HL-60 (cell line): ENCODE measurements around the gene GRSF1.

Experiments
- DNase-seq, 2 experiments: peaks; one replicate each; pipeline ENCODE4 v3.0.0-alpha.2; 2010 to 2020; ENCODE audit warnings: low read depth in 1 of 2, low spot score in 1 of 2
- H3K27ac ChIP-seq: fragments of 250-450 bp; sonication (Bioruptor Pico); replicated peaks from 2 replicates; pipeline ENCODE4 v1.5.1; 2020; ENCODE audit warnings: mild to moderate bottlenecking, moderate library complexity
- H3K27me3 ChIP-seq: fragments of 250-450 bp; sonication (Bioruptor Pico); 2 replicates; pipeline ENCODE4 v1.5.1; 2021; ENCODE audit warnings: mild to moderate bottlenecking, moderate library complexity; ENCODE audit not compliant: insufficient read depth, poor library complexity, severe bottlenecking
- H3K4me3 ChIP-seq: replicated peaks from 2 replicates; pipeline ENCODE4 v1.5.1; 2011; ENCODE audit warnings: mild to moderate bottlenecking, control low read depth, low read length; ENCODE audit not compliant: insufficient read depth
- CTCF ChIP-seq: IDR thresholded peaks from one replicate; pipeline ENCODE4 v1.5.1; 2011; ENCODE audit warnings: low read length, control low read depth, inconsistent platforms; ENCODE audit not compliant: insufficient read depth
- GABPA ChIP-seq: IDR thresholded peaks from 2 replicates; pipeline ENCODE4 v1.6.1; 2012; ENCODE audit warnings: low read depth
- POLR2AphosphoS5 ChIP-seq: IDR thresholded peaks from 2 replicates; pipeline ENCODE4 v1.6.1; 2012; ENCODE audit warnings: low read depth
- REST ChIP-seq: IDR thresholded peaks from 2 replicates; pipeline ENCODE4 v1.6.1; 2012; ENCODE audit warnings: low read depth; ENCODE audit not compliant: insufficient replicate concordance
- SPI1 ChIP-seq: IDR thresholded peaks from 2 replicates; pipeline ENCODE4 v1.6.1; 2012; ENCODE audit warnings: low read depth, mild to moderate bottlenecking, borderline replicate concordance

GRSF1 gene

GRCh38 chr4:70877556-70877955 is 37.9 kb upstream of the GRSF1 start:
- Histone ChIP-seq H3K27ac (no peak overlapping the region), H3K27me3 (no peaks in the 10 kb centered on the region), H3K4me3 (no peak overlapping the region)
- DNase-seq, result no peak
- no peak for TF ChIP-seq GABPA
- TF ChIP-seq CTCF, result no peak
- TF ChIP-seq SPI1, result no peak

GRCh38 chr4:70874268-70875156 is 34.8 kb upstream of the GRSF1 start:
- Histone ChIP-seq H3K27me3 (no peaks in the 10 kb centered on the region), H3K27ac (no peak overlapping the region), H3K4me3 (no peak overlapping the region)
- no peak for TF ChIP-seq CTCF
- peak; percentile 52; the same call in 1 of the 2 replicates for TF ChIP-seq SPI1
- no peak for DNase-seq

- DNase-seq, result no peak
- Histone ChIP-seq H3K4me3 (no peak overlapping the region), H3K27me3 (no peaks in the 10 kb centered on the region), H3K27ac (no peak overlapping the region)
- TF ChIP-seq POLR2AphosphoS5 (no peak), GABPA (no peak), SPI1 (peak; percentile 62), CTCF (no peak), REST (no peak)
Measured at GRCh38 chr4:70873216-70873615, 33.5 kb upstream of the GRSF1 start.

GRCh38 chr4:70868778-70869177 is 29.1 kb upstream of the GRSF1 start:
- no peak for DNase-seq
- H3K27ac ChIP-seq, result no peak overlapping the region
- H3K4me3 ChIP-seq, result no peak overlapping the region
- TF ChIP-seq SPI1 (no peak), GABPA (no peak), POLR2AphosphoS5 (no peak), REST (no peak), CTCF (no peak)
- H3K27me3 ChIP-seq, result no peaks in the 10 kb centered on the region
